Psoas muscle (tissue), 8 donors: Measurements from ENCODE around the gene SDHA. TPM values are rescaled to one million over a fixed set of nuclear protein-coding genes. Genes with fewer than 3 reads are reported as not detected.

Experiments used
- ATAC-seq, 4 donors: fragments of 200-7000 bp; cut with Tn5 transposase; one replicate each; pipeline ENCODE4 v1.9.1; 2020; ENCODE audit warnings: moderate library complexity in 3 of 4, mild to moderate bottlenecking in 2 of 4
- DNase-seq, 2 donors: peaks; one replicate each; pipeline ENCODE4 v3.0.0-alpha.2; 2020
- H3K27ac ChIP-seq: fragments of 200-600 bp; one replicate; pipeline ENCODE4 v1.8.0; 2022
- H3K27me3 ChIP-seq, 3 donors: fragments of 200-600 bp in 1 of 3; one replicate each; pipeline versions ENCODE4 v1.6.1 to v1.8.0; 2013 to 2022; ENCODE audit warnings: low read length in 2 of 3, mild to moderate bottlenecking in 2 of 3, moderate library complexity in 1 of 3; ENCODE audit not compliant: insufficient read depth in 3 of 3
- H3K36me3 ChIP-seq, 2 donors: fragments of 200-600 bp in 1 of 2; one replicate each; pipeline versions ENCODE4 v1.6.1 to v1.8.0; 2013 to 2022; ENCODE audit warnings: low read depth in 1 of 2, mild to moderate bottlenecking in 1 of 2, moderate library complexity in 1 of 2; ENCODE audit not compliant: insufficient read depth in 1 of 2
- H3K4me1 ChIP-seq: fragments of 200-600 bp; one replicate; pipeline ENCODE4 v1.8.0; 2022
- H3K4me3 ChIP-seq: fragments of 200-600 bp; one replicate; pipeline ENCODE4 v1.8.0; 2022; ENCODE audit warnings: mild to moderate bottlenecking
- H3K9me3 ChIP-seq: fragments of 200-600 bp; one replicate; pipeline ENCODE4 v1.8.0; 2022
- CTCF ChIP-seq: fragments of 200-600 bp; IDR thresholded peaks from one replicate; pipeline ENCODE4 v1.8.0; 2022; ENCODE audit warnings: antibody characterized with exemption
- WGBS, 3 donors: extraction: QIAGEN DNeasy Blood & Tissue Kit; methylation state at CpG; one replicate each; pipeline versions ENCODE4 v1.1.6 to v1.1.7; 2013; 5-methylcytosine and 5-hydroxymethylcytosine counted together
- intact Hi-C, 2 donors: fragments of 100-400 bp; cut with DNase I; formaldehyde crosslinking; loops; one replicate each; pipeline versions ENCODE4 v1.11.0 to v1.14.2; 2022
- polyA plus RNA-seq, 3 donors: library from polyadenylated mRNA; stranded (reverse); fragments of 200-250 nt; gene quantifications; one replicate each; pipeline ENCODE4 v1.2.3, GENCODE V29; 2013
- total RNA-seq, 4 donors: library from RNA; stranded (reverse); fragmentation: NEBNext Ultra II Directional in 2 of 4; extraction: Animal tissue kit (Norgen Biotek cat#: 25700) in 2 of 4; gene quantifications; one replicate each; pipeline versions ENCODE4 v1.2.1 to v1.2.4, GENCODE V29; 2021 to 2023
- donor health status: healthy with polysubstance abuse.
- donor health status: DM: no; HTN: no; CAD: no; lungs with moderate emphysema.
- donor health status: Bipolar disorder and iron deficiency.
- donor health status: healthy.
- donor health status: DM: yes; HTN: yes; CAD: no.
- donor health status: DM: no; HTN: no; CAD: no.
- donor health status: DM: no; HTN: no; CAD: no.
- donor health status: DM: yes; HTN: yes; CAD: no.

The SDHA gene
- total and polyA plus RNA-seq, 7 donors: 160 to 363 (median 269) TPM

GRCh38 chr5:204966-205670, 13.0 kb upstream of the SDHA start:
- 94 to 97% (median 94%) methylated on average over 30 of the region's 30 CpGs for WGBS, 3 donors
- no peak for TF ChIP-seq CTCF
- ATAC-seq: no peak
- intact Hi-C loops: no loop called here
- H3K36me3 ChIP-seq: peaks cover 0 to 31% of the 10 kb centered on the region in 2 donors
- DNase-seq: no peak
- no peaks in the 10 kb centered on the region for H3K9me3 ChIP-seq
- no peak overlapping the region for H3K27ac ChIP-seq
- peaks cover 10% of the 10 kb centered on the region for H3K4me1 ChIP-seq
- no peak overlapping the region for H3K4me3 ChIP-seq
- H3K27me3 ChIP-seq: no peaks in the 10 kb centered on the region

- 27 to 36% (median 29%) methylated on average over 11 of the region's 11 CpGs for WGBS, 3 donors
- H3K27ac ChIP-seq: peak overlapping the region; percentile 38
- no peak overlapping the region for H3K4me3 ChIP-seq
- DNase-seq (no peak), ATAC-seq (peak; percentile 95 to 98 (median 97))
- no peaks in the 10 kb centered on the region for H3K27me3 ChIP-seq
- H3K36me3 ChIP-seq: peaks cover 0 to 31% of the 10 kb centered on the region in 2 donors
- no peak for TF ChIP-seq CTCF
- peaks cover 10% of the 10 kb centered on the region for H3K4me1 ChIP-seq
- H3K9me3 ChIP-seq: no peaks in the 10 kb centered on the region
- intact Hi-C loops: no loop called here
These were observed 11.7 kb upstream of the SDHA start for GRCh38 chr5:206406-206805.

- TF ChIP-seq CTCF: no peak
- DNase-seq: no peak
- H3K36me3 ChIP-seq: peaks cover 0 to 31% of the 10 kb centered on the region in 2 donors
- 77 to 79% (median 77%) methylated on average over 8 of the region's 8 CpGs for WGBS, 3 donors
- intact Hi-C loops: no loop called here
- no peak overlapping the region for H3K4me3 ChIP-seq
- no peaks in the 10 kb centered on the region for H3K27me3 ChIP-seq
- ATAC-seq: peak in 1 of 4 donors; percentile 7
- H3K27ac ChIP-seq: no peak overlapping the region
- H3K9me3 ChIP-seq: no peaks in the 10 kb centered on the region
- peaks cover 10% of the 10 kb centered on the region for H3K4me1 ChIP-seq
These were observed 11.1 kb upstream of the SDHA start for GRCh38 chr5:206927-207536.

GRCh38 chr5:207599-207998, 10.5 kb upstream of the SDHA start:
- no peak for ATAC-seq
- no peak for TF ChIP-seq CTCF
- no peak for DNase-seq
- no peaks in the 10 kb centered on the region for H3K27me3 ChIP-seq
- WGBS, 3 donors: 72 to 84% (median 81%) methylated on average over 14 of the region's 14 CpGs
- peaks cover 10% of the 10 kb centered on the region for H3K4me1 ChIP-seq
- no peak overlapping the region for H3K4me3 ChIP-seq
- intact Hi-C loops: no loop called here
- no peaks in the 10 kb centered on the region for H3K9me3 ChIP-seq
- H3K27ac ChIP-seq: no peak overlapping the region
- H3K36me3 ChIP-seq: peaks cover 0 to 31% of the 10 kb centered on the region in 2 donors
